ENCODE results near the gene DLX2.

- no peak for TF ChIP-seq POLR2A (IDR thresholded peaks at IDR 0.05)
- TF ChIP-seq, protein P1, sequence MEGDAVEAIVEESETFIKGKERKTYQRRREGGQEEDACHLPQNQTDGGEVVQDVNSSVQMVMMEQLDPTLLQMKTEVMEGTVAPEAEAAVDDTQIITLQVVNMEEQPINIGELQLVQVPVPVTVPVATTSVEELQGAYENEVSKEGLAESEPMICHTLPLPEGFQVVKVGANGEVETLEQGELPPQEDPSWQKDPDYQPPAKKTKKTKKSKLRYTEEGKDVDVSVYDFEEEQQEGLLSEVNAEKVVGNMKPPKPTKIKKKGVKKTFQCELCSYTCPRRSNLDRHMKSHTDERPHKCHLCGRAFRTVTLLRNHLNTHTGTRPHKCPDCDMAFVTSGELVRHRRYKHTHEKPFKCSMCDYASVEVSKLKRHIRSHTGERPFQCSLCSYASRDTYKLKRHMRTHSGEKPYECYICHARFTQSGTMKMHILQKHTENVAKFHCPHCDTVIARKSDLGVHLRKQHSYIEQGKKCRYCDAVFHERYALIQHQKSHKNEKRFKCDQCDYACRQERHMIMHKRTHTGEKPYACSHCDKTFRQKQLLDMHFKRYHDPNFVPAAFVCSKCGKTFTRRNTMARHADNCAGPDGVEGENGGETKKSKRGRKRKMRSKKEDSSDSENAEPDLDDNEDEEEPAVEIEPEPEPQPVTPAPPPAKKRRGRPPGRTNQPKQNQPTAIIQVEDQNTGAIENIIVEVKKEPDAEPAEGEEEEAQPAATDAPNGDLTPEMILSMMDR (IDR thresholded peaks at IDR 0.05): no peak
Observed at GRCh38 chr2:172089633-172090032, 13.1 kb downstream of the DLX2 start.
